Amniotic stem cell (primary cell): Measurements from ENCODE around the gene SPDYE5.
A peak's percentile ranks its signal among the peaks of the same experiment; 100 is the strongest.
"Not testable (repeated sequence)": the region's sequence is repeated elsewhere in the genome, so short reads cannot be mapped to it uniquely, and the experiment has no call there.

Source experiments
- DNase-seq: peaks from one replicate; lab custom pipeline; 2025; lab: John Stamatoyannopoulos, UW

The SPDYE5 gene

DNA sequence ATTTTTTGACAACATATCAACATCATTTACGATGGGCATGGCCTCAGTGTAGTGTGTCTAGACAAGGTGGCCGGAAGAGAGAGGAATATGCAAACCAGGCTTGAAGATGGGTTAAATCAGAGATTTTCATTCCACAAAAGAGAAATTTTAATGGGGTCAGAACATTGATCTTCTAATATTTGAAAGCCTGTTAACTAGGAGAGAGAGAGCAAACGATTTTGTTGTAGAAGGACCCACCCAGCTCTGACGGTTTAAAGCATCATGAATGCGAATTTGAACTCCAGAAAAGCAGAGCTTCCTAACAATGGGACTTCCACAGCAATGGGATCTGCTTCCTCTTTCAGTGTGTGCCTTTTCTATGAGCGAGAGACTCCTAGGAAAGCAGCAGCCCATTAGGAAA lies at the start of gene SPDYE5:
Gene SPDYE5, plus strand, starts transcription at position 301 of the 400 bp plus-strand sequence. CDS start 1,728 bp downstream, outside the sequence.
- DNase-seq: not testable (repeated sequence)

DNA sequence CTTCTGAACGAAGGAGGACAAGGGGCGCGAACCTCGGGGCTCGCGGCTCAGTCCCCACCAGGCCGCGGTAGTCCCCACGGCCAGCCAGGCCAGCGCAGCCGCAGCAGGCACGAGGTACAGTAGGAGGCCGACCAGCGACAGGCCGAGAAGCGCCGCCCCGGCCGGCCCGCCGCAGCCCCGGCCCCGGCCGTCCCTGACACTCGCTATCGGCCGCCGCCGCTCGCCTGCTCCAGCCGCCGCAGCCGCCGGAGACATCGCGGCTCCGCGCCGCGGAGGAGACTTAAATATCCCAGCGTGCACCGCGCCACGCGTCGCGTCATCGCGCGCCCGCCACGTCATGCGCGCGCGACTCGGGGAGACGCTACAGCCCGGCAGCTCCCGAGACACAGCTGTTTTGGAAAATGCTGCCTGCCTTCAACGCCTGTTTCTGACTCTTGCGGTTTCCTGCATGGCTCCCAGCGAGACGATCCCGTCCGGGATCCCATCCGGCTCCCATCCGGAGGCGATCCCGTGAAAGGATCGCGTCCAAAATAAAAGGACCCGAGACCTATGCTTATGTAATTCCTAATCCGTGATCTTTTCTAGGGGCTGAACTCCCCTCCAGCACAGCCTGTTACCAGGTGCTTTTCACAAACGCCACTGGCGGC lies 49.5 kb upstream of the SPDYE5 start:
- DNase-seq: not testable (repeated sequence)

- not testable (repeated sequence) for DNase-seq
Observed at GRCh38 chr7:75449946-75450345, 42.2 kb upstream of the SPDYE5 start.

DNA sequence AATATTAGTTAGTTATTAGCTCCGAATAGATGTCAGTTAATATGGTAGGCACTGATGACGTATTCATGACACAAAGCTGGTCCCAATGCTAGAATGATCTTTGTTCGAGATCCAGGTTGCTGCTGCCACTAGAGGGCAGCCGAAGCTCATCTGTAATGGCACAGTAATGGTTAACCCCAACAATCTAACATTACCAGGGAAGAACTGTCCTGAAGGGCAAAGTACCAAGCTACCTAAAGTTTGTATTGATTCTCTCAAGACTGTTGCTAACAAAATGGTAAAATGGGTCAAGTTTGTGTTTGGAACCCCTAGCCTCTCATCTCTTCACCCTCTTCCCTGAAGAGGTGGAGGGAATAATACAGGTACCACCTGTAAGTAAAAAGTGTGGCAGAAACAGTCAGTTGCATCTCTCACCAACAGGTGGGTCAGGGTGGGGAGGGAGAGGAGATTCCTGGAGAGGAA lies 39.6 kb upstream of the SPDYE5 start:
- DNase-seq: not testable (repeated sequence)

DNA sequence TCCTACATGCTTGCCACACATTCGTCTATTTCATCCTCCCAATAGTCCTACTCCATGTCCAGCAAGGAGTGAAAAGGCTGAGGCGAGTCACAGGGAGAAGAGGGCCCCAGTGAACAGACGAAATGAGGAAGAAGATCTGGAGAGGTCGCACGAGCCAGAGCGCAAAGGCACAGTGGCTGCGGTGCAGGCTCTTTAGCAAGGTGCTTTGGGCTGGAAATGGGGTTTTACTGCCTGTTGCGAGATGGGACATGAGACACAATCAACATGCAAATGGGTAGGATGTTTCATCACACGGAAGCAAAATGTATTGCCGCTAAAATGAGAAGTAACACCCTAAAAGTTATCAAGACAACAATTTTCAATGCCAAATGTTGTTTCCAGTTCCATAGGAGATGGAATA lies 35.7 kb upstream of the SPDYE5 start:
- DNase-seq: not testable (repeated sequence)

DNA sequence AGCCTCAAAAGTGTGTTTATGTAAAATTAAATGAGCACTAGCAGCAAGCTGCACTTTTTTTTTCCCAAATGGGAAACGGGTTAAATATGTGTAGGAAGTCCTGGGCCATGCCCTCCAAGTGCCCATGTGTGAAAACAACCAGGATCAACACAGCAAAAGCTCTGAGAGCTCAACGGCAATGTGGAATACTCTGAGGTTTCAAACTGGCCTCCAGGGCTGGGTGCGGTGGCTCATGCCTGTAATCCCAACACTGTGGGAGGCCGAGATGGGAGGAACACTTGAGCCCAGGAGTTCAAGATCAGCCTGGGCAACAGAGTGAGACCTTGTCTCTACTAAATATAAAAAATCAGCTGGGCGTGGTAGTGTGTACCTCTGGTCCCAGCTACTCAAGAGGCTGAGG lies 34.1 kb upstream of the SPDYE5 start:
- not testable (repeated sequence) for DNase-seq

DNA sequence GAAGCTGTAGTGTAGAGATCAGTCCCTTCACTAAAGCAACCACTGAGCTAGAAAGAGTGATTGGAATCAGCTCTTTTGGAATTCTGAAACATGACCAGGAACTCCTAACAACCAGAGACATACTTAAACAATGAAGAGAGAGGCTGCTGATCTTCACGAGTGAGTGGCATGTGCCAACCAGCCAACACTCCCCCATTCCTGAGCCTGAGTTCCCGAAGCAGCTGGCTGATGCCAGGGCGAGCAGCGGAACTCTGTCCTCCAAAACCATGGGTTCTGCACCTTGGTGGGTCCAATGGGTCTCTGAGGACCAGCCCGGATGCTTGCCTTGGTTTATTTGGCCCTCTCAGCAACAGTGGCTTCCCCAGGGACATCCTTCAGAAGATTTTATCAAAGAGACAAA lies 31.6 kb upstream of the SPDYE5 start:
- DNase-seq: not testable (repeated sequence)

GRCh38 chr7:75470166-75470565 lies 22.0 kb upstream of the SPDYE5 start:
- not testable (repeated sequence) for DNase-seq

GRCh38 chr7:75477457-75477856 lies 14.7 kb upstream of the SPDYE5 start:
- DNase-seq: not testable (repeated sequence)

DNA sequence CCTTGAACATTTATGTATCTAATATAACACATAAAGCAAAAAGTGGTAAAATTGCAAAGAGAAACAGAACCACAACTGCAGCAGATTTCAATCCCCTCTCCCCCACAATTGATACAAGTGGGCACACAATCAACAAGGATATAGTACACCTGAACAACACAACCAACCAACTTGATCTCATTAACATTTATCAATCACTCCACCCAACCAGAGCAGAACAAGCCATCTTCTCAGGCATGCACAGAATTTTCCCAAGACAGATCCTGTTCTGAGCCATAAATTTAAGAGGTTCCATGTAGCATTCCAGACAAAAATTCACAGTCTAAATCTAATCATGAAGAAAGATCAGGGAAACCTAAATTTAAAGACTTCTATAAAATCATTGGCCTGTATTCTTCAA lies 11.8 kb upstream of the SPDYE5 start:
- DNase-seq: not testable (repeated sequence)

- not testable (repeated sequence) for DNase-seq
Observed at GRCh38 chr7:75485355-75485978, 6.7 kb upstream of the SPDYE5 start.

- DNase-seq: peak; percentile 71
Observed at GRCh38 chr7:75485979-75486643, 6.0 kb upstream of the SPDYE5 start, which contains the start of gene POM121C. Gene POM121C, minus strand, starts transcription at chr7:75486299. Its CDS starts 44,803 bp downstream, at chr7:75441496.

DNA sequence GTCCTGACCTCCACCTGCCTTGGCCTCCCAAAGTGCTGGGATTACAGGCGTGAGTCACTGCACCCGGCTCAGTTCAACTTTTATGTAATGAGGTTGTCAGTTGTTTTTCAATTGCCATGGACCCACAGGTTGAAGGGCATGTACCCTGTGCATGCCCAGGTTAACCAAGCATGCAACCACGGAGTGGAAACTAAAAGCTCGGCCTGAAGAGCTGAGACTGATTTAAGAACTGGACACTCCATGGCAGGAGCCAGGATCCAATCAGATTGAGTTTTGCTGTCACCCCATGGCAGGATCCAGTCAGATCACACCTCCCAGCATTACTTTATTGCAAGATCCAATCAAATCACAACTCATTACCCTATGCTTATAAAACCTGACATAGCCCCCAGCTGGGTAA lies 16.9 kb downstream of the SPDYE5 start:
- not testable (repeated sequence) for DNase-seq

DNA sequence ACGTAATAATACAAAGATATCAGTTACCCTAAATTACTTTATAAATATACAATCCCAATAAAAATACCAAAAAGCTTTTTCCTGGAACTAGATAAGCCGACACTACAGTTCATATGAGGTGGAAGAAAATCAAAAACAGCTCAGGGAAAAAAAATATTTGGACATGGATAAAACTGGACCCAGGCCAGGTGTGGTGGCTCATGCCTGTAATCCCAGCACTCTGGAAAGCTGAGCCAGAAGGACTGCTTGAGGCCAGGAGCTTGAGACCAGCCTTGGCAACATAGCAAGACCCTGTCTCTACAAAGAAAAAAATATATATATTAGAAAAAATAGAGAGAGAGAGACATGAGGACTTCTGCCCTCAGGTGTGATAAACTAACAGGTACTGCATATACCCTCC lies 26.7 kb downstream of the SPDYE5 start:
- not testable (repeated sequence) for DNase-seq

GRCh38 chr7:75521727-75522126 lies 29.6 kb downstream of the SPDYE5 start:
- not testable (repeated sequence) for DNase-seq

DNA sequence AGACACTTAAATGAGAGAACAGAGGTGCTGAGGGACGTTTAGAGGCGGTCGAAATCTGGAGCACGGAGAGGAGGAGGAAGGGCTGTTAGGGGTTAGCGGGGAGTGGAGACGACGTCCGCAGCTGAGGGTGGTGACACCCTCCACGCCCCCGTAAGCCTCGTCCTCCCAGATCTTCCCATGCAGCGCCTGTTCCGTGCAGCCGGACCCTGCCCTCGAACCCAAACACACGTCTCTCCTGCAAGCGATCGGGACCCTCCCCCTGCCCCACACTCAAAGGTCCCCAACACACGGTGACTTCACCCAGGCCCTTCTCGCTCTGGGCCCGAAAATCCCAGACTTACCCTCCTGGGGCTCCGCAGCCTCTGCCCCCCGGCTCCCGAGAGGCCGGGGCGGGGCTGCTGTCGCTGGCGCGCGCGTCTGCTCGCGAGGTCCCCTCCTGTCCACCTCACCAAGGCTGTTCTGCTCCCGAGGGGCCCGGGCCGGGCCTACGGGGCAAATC lies 35.2 kb downstream of the SPDYE5 start:
- DNase-seq: not testable (repeated sequence)

GRCh38 chr7:75531359-75531821 lies 39.3 kb downstream of the SPDYE5 start:
- no peak for DNase-seq

DNA sequence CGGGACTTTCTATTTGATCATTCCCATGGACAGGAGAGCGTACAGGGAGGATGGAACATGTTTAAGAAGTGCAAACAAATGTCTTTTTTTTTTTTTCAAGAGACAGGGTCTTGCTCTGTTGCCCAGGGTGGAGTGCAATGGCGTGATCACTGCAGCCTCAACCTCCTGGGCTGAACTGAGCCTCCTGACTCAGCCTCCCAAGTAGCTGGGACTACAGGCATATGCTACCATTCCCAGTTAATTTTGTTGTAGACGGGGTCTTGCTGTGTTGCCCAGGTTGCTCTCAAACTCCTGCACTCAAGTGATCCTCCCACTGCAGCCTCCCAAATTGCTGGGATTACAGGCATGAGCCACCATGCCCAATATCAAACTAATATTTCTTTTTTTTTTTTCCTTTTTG lies 40.5 kb downstream of the SPDYE5 start:
- no peak for DNase-seq

GRCh38 chr7:75533926-75534325 lies 41.8 kb downstream of the SPDYE5 start:
- DNase-seq: no peak

DNA sequence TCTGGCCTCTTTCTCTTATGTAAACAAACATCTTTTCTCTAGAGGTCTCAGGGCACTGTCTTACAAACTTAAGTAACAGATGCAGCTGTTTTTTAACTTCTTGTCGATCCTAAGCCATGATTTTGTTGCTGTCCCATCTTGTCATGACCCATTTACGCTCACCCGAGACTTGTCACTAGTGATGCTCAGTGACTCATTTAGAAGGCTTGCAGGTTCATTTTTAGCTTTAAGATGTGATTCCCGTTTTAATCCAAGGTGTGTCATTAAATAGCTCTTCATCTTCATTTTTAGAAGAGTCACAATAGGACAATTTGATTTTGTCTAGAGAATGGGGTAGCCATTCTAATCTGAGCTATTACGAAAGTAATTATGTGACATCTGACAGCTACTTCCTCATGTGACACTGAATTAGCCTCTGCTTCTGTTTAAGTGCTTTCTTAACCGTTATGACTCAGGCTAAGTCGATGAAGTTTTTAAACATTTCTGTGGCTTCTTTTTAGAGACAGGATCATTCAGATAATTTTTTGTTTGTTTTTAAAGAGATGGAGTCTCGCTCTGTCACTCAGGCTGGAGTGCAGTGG lies 42.7 kb downstream of the SPDYE5 start:
- DNase-seq: peak; percentile 4

DNA sequence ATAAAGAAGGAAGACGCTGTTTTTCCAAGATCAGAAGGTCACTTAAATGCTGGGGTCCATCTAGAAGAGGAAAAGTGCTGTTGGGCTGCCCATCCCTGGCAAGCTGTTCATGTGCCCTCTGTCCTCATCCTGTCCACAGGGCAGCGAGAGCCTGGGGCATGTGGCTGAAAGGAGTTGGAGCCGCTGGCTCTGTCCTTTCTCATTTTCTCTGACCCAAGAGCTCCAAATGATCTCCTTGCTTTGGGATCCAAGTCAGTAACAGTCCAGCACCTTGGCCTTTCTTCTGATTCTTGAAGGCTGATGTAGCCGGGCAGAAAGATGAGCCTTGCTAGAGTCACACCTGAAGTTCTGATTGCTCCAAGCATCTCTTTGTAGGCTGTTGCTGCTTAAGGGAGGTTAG lies 44.4 kb downstream of the SPDYE5 start:
- no peak for DNase-seq

GRCh38 chr7:75536940-75537538 lies 44.9 kb downstream of the SPDYE5 start:
- DNase-seq: no peak
